ENCODE measurements around the gene UACA.

UACA gene

GRCh38 chr15:70783041-70783440 lies 19.7 kb upstream of the UACA start:
- no peak for DNase-seq (ENCODE audit: low read depth)

GRCh38 chr15:70781236-70781635 lies 17.9 kb upstream of the UACA start:
- DNase-seq (ENCODE audit: low read depth), result no peak

DNA sequence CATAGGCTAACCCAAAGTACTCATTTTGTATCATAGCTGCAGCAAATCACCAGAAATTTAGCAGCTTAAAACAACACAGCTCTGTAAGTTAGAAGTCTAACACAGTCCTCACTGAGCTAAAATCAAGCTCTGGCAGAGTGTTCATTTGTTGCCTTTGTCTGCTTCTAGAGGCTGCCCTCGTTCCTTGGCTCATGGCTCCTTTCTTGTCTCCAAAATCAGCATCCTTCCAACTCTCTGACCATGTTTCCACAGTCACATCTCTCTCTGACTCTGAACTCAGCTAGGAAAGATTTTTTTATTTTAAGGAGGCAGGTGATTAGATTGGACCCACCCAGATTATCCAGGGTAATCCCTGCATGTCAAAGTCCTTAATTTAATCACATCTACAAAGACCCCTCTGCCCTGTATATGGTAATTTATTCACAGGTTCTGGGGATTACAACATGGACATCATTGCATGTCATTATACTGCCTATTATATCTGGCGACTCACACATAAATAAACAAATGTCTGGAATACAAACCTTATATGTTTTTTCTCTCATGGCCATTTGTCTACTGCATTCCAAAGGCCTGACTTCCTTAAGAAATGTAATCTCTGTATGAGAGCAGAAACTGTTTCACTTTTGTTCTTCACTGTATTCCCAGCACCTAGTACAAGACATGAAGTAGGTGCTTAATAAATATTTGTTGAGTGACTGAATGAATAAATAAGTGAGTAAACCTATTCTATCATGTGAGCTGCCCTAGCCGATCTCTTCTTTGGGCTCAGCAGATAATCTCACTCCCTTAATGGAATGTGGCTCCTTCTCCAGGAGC lies 15.1 kb upstream of the UACA start:
- DNase-seq (ENCODE audit: low read depth), result no peak

GRCh38 chr15:70777170-70777926 lies 14.0 kb upstream of the UACA start:
- no peak for DNase-seq (ENCODE audit: low read depth)

GRCh38 chr15:70775160-70775559 lies 11.8 kb upstream of the UACA start:
- peak; percentile 65 for DNase-seq (ENCODE audit: low read depth)

DNA sequence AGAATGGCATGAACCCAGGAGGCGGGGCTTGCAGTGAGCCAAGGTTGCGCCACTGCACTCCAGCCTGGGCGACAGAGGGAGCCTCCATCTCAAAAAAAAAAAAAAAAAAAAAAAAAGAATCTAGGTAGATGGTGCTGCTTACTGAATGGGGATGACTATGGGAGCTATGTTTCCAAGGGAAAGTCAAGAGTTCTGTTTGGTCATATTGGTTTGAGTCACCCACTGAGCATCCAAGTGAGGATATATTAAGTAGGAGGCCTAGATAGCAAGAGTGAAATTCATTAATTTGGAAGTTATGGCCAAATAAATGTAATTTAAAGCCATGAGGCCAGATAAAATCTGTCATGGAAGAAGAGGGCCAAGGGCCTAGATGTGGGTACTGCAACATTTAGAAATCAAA lies 9.0 kb upstream of the UACA start:
- no peak for DNase-seq (ENCODE audit: low read depth)

GRCh38 chr15:70770863-70771262 lies 7.5 kb upstream of the UACA start:
- DNase-seq (ENCODE audit: low read depth), result no peak

GRCh38 chr15:70768257-70768883 lies 5.0 kb upstream of the UACA start:
- DNase-seq (ENCODE audit: low read depth), result no peak

DNA sequence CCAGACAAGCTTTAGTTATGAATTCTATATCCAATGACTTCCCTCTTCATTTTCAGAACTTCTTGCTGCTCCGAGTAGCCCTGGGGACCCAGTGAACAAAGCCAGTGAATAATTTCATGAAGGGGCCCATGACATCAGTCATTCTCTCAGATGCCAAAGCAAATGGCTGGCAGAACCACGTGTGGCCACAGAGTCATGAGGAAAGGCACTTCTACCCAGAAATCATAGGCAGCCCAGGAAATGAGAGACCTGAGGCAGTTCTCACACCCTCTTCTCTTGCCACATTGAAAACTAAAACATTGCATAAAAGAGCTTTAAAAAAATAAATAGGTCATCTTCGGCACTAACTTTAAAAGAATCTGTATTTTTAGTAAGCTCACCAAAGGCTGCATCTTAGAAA lies 4.3 kb upstream of the UACA start:
- DNase-seq (ENCODE audit: low read depth), result no peak

DNA sequence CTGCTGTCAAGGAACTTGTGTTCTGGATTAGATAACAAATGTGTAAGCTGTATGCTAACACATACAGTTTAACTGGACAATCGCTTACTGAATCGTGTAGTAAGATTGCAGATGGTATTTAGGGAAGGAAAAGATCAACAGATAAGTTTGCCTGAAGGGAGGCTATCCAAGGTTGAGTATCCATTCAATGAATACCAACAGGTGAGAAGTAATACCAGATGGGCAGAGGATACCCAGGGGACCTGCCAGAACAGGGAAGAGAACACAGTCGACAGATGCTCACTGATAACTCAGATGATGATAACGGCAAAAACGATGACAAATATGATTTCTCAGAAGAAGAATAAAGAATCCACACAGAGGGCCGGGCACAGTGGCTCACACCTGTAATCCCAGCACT lies 3.2 kb upstream of the UACA start:
- DNase-seq (ENCODE audit: low read depth), result no peak

- DNase-seq (ENCODE audit: low read depth), result peak; percentile 61
These were observed 2.3 kb upstream of the UACA start for GRCh38 chr15:70765504-70766281.

DNA sequence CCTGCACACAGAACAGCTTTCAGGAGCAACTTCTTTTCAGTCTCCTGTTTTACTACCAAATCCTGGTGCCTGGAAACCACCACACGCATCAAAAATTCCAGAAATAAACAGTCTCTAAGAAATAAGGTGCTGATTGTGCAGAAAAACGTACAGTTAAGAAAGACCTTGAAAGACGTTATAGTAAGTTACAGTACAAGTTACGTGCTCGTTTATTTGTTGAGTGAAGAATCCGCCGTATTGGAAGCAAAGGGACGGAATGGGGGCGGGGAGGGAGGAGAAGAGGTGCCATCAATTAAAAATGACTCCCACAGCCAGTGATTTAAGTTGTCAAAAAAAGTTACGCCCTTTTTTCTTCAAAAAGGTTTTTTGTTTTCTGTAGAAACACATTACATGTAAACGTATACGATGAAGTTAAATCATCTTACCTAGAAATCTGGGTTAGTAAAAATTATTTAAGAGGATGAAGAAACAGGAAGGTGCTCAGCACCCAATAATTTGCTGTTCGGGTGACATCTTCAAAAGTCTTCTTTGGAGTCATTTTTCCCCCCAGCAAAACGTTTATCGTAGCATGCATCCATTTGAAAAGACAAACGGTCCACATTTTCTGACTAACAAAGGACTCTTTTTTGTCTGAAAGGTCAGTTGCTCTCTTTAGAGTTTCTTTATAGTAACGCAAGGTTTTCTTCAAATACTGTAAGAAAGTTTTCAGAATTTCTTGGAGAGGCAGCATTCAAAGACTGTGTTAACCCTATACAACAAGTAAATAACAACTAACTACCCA lies 782 bp upstream of the UACA start:
- no peak for DNase-seq (ENCODE audit: low read depth)

GRCh38 chr15:70762469-70763119 lies 764 bp downstream of the UACA start:
- peak; percentile 50 for DNase-seq (ENCODE audit: low read depth)

GRCh38 chr15:70761931-70762468 lies 1.4 kb downstream of the UACA start:
- DNase-seq (ENCODE audit: low read depth), result no peak

GRCh38 chr15:70761046-70761445 lies 2.3 kb downstream of the UACA start:
- no peak for DNase-seq (ENCODE audit: low read depth)

GRCh38 chr15:70758790-70759462 lies 4.4 kb downstream of the UACA start:
- no peak for DNase-seq (ENCODE audit: low read depth)

DNA sequence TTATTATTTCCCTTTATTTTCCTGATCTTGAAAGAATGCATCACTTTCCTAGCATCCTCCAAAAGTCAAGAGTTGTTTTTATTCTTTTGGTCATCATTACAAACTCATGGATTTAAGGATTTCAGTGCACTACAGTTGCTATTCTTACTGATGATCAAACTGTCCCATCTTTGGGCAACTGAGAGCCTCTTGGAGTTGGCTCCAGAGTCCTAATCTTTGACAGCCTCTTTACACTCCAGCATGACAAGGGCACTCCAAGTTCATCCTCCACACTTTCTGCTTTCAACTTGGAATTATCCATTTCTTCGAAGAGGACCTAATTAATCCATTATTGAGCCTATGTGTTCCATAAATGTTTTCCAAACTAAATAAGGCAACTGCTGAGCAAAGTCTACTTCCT lies 5.7 kb downstream of the UACA start:
- DNase-seq (ENCODE audit: low read depth), result no peak

GRCh38 chr15:70754862-70755261 lies 8.5 kb downstream of the UACA start:
- no peak for DNase-seq (ENCODE audit: low read depth)

DNA sequence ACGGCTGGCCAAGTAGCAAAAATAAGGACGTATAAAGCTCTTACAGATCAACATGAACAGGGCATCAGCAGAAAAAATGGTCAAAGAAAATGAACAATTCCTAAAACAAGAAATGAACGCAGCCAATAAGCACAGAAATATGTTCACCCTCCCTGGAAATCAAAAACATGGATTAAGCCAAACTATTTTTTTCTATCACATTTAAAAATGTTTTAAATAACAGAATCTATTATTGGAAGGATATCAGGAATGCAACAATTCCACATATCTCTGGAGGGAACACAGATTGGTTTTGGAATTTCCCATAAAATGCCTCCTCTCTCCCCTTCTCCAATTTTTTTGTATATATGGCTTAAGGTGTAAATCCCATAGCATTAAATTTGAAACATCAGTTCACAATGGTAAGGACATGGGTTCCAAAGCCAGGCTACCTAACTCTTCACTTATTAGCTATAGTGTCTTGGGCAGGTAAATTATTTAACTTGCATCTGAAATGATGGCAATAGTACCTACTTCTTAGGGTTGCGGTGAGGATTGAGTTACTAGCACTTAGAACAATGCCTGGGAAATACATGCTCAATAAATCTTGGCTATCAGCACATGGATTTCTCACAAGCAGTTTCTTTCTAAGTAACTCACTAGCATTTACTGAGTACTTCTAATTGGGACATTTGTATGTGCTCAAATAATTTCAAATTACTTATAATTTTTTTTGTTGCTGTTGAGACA lies 10.1 kb downstream of the UACA start:
- no peak for DNase-seq (ENCODE audit: low read depth)
